ENCODE results near the gene LRRIQ4.

Gene LRRIQ4

DNA sequence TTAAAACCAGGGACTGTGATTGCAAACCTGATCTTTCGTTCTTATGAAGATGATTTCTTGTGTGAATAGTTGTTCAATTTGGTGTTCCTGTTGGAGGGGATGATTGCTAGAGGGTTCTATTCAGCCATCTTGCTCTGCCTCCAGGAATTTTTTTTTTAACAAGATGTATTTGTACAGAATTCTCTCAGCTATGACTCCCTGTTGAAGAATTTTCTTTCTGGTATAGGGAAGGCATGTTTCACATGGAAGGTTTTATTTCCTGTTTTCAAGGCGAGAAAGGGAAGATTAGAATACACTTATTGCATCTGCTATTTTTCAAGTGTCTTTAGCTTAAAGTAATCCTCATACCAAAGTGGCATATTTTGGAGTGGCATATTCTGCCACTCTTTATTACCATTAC, 5.6 kb downstream of the LRRIQ4 start:
- H3K4me1 Mint-ChIP-seq (ENCODE audit: low read depth in 2 of 2): peaks cover 11% of the 10 kb centered on the region in 2 donors
- peaks cover 11% of the 10 kb centered on the region for H3K36me3 Mint-ChIP-seq (ENCODE audit: insufficient read depth)
- no peak overlapping the region for H3K4me3 Mint-ChIP-seq
- peaks cover 0 to 6% of the 10 kb centered on the region in 2 donors for H3K9me3 Mint-ChIP-seq
- peaks cover 42 to 66% of the 10 kb centered on the region in 2 donors for H3K27me3 Mint-ChIP-seq
- ATAC-seq (replicated peaks) (no peak), DNase-seq (no peak)
- H3K27ac Mint-ChIP-seq: no peak overlapping the region

DNA sequence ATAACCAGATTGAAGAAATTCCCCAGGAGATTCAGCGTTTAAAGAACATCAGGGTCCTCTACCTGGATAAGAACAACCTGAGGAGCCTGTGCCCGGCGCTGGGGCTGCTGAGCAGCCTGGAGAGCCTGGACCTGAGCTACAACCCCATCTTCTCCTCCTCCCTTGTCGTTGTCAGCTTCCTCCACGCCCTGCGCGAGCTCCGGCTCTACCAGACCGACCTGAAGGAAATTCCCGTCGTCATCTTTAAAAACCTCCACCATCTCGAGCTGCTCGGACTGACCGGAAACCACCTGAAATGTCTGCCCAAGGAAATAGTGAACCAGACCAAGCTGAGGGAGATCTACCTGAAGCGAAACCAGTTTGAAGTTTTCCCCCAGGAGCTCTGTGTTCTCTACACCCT, 9.4 kb downstream of the LRRIQ4 start:
- DNase-seq (no peak), ATAC-seq (replicated peaks) (no peak)
- H3K9me3 Mint-ChIP-seq: no peaks in the 10 kb centered on the region
- H3K4me3 Mint-ChIP-seq: no peak overlapping the region
- peaks cover 47 to 59% of the 10 kb centered on the region in 2 donors for H3K27me3 Mint-ChIP-seq
- H3K4me1 Mint-ChIP-seq (ENCODE audit: low read depth in 2 of 2): no peaks in the 10 kb centered on the region
- no peaks in the 10 kb centered on the region for H3K36me3 Mint-ChIP-seq (ENCODE audit: insufficient read depth)
- H3K27ac Mint-ChIP-seq: no peak overlapping the region

DNA sequence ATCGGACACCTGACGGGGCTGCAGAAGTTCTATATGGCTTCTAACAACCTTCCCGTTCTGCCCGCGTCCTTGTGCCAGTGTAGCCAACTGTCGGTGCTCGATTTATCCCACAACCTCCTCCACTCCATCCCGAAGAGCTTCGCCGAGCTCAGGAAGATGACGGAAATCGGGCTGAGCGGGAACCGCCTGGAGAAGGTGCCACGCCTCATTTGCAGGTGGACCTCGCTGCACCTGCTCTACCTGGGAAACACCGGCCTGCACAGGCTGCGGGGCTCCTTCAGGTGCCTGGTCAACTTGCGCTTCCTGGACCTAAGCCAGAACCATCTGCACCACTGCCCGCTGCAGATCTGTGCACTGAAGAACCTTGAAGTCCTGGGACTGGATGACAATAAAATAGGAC, 9.9 kb downstream of the LRRIQ4 start:
- Mint-ChIP-seq H3K27me3 (peaks cover 45 to 59% of the 10 kb centered on the region in 2 donors), H3K27ac (no peak overlapping the region), H3K4me1 (ENCODE audit: low read depth in 2 of 2) (no peaks in the 10 kb centered on the region), H3K36me3 (ENCODE audit: insufficient read depth) (no peaks in the 10 kb centered on the region), H3K9me3 (no peaks in the 10 kb centered on the region), H3K4me3 (no peak overlapping the region)
- ATAC-seq (replicated peaks): no peak
- DNase-seq: no peak

DNA sequence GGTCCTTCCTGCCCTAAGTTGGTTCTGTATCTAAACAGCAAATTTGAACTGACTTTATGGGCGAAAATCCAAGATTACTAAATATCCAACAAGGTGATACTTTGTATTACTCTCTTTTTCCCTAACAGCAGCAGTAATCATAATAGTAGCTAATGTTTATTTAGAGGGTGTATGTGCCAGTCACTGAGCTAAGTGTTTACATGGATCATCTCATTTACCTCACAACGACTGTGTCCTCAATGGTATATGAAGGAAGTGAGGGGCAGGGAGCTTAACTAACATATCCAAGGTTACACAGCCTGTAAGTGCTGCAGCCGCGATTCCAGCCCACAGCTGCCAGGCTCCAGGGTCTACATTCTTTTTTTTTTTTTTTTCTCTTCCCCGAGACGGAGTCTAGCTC, 10.3 kb downstream of the LRRIQ4 start:
- Mint-ChIP-seq H3K4me3 (no peak overlapping the region), H3K27me3 (peaks cover 41 to 55% of the 10 kb centered on the region in 2 donors), H3K4me1 (ENCODE audit: low read depth in 2 of 2) (no peaks in the 10 kb centered on the region), H3K9me3 (no peaks in the 10 kb centered on the region), H3K27ac (no peak overlapping the region), H3K36me3 (ENCODE audit: insufficient read depth) (no peaks in the 10 kb centered on the region)
- ATAC-seq (replicated peaks) (no peak), DNase-seq (no peak)

DNA sequence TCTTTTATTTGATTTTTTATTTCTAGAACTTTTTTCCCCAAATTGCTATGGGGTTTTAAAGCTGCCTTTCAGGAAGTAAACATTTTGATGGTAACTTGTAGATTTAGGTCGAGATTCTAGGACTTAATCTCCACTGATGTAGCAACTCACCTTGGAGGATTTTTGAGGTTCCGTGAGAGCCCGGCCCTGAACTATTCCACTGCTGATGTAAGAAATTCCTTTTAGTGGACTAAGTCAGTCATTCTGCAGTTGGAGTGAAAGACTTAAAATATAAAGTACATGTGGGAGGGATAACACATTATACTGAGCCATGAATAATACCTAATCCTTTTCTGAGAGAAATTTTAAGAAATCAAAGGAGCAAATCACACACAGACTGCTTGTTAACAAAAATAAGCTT, 12.6 kb downstream of the LRRIQ4 start:
- H3K4me1 Mint-ChIP-seq (ENCODE audit: low read depth in 2 of 2): no peaks in the 10 kb centered on the region
- peaks cover 30 to 40% of the 10 kb centered on the region in 2 donors for H3K27me3 Mint-ChIP-seq
- no peaks in the 10 kb centered on the region for H3K9me3 Mint-ChIP-seq
- DNase-seq (no peak), ATAC-seq (replicated peaks) (no peak)
- H3K36me3 Mint-ChIP-seq (ENCODE audit: insufficient read depth): no peaks in the 10 kb centered on the region
- no peak overlapping the region for H3K4me3 Mint-ChIP-seq
- no peak overlapping the region for H3K27ac Mint-ChIP-seq

DNA sequence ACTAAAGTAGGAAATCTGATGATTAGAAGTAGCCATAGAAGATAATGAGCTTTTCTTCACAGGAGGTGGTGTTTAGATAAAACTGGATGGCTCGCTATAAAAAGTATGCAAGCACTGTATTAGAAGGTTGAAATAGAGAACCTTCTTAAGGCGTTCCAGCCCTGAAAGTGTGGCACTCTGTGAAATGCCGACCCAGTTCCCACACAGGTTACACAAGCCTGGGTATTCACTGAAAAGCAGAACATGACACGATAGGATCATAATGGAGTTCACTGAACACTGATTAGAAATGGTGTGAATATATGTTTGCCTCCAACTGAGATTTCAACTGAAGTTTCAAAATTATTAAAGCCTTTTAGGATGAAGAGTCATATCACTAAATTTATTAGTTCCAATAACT, 15.0 kb downstream of the LRRIQ4 start:
- Mint-ChIP-seq H3K4me1 (ENCODE audit: low read depth in 2 of 2) (no peaks in the 10 kb centered on the region), H3K4me3 (no peak overlapping the region), H3K27ac (no peak overlapping the region), H3K36me3 (ENCODE audit: insufficient read depth) (no peaks in the 10 kb centered on the region), H3K27me3 (peaks cover 13 to 18% of the 10 kb centered on the region in 2 donors), H3K9me3 (no peaks in the 10 kb centered on the region)
- DNase-seq (no peak), ATAC-seq (replicated peaks) (no peak)

DNA sequence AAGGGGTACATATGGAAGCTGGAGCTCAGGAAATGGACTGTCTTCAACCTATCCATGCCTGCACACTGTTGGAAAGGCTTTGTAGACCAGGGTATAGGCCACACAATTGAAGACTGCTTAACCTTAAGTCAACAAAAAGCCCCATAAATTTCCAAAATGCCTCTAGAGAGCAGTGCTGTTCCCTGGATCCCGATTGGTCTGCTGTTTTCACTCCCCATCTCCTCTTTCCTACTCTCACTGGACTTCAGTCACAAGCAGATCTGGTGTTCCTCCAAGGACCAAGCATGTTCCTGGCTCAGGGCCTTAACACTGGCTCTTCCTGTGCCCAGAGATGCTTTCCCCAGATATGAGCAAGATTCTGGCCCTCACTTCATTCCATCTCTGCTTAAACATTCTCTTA, 22.9 kb downstream of the LRRIQ4 start:
- H3K27me3 Mint-ChIP-seq: peaks cover 25 to 32% of the 10 kb centered on the region in 2 donors
- H3K27ac Mint-ChIP-seq: no peak overlapping the region
- H3K4me1 Mint-ChIP-seq (ENCODE audit: low read depth in 2 of 2): no peaks in the 10 kb centered on the region
- no peak for DNase-seq
- no peak overlapping the region for H3K4me3 Mint-ChIP-seq
- H3K36me3 Mint-ChIP-seq (ENCODE audit: insufficient read depth): no peaks in the 10 kb centered on the region
- ATAC-seq (replicated peaks): no peak
- no peaks in the 10 kb centered on the region for H3K9me3 Mint-ChIP-seq

DNA sequence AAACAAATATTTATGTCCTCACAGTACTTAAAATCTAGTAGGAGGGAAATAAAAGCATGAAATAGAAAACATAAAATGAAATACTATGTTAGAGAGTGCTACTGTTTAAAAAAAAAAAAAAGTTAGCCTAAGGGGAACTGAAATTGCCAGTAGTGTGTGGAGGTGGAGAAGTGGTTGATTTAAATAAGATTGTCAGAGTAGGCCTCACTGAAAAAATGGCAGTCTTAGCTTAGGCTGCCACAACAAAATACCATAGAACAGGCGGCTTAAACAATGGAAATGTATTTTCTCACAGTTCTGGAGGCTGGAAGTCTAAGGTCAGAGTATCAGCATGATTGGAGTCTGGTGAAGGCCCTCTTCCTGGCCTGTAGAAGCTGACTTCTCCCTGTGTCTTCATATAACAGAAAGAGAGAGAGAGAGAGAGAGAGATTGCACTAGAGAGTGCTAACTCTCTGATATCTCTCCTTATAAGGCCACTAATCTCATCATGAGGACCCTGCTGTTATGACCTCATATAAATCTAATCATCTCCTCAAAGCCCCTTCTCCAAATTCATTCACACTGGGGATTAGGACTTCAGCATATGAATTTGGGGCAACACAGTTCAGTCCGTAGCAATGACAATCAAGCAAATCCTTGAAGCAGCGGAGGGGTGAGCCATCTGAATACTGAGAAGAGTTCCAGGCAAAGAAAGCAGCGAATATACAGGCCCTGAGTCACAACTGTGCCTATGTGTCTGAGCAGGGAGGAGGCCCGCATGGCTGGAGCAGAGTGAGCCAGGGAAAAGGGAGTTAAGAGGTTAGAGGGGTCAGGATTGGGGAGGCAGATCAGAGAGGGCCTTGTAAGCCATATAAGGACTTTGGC, 23.6 kb downstream of the LRRIQ4 start:
- no peaks in the 10 kb centered on the region for H3K4me1 Mint-ChIP-seq (ENCODE audit: low read depth in 2 of 2)
- H3K4me3 Mint-ChIP-seq: no peak overlapping the region
- ATAC-seq (replicated peaks): no peak
- no peak overlapping the region for H3K27ac Mint-ChIP-seq
- no peak for DNase-seq
- no peaks in the 10 kb centered on the region for H3K36me3 Mint-ChIP-seq (ENCODE audit: insufficient read depth)
- H3K9me3 Mint-ChIP-seq: no peaks in the 10 kb centered on the region
- peaks cover 33 to 40% of the 10 kb centered on the region in 2 donors for H3K27me3 Mint-ChIP-seq

DNA sequence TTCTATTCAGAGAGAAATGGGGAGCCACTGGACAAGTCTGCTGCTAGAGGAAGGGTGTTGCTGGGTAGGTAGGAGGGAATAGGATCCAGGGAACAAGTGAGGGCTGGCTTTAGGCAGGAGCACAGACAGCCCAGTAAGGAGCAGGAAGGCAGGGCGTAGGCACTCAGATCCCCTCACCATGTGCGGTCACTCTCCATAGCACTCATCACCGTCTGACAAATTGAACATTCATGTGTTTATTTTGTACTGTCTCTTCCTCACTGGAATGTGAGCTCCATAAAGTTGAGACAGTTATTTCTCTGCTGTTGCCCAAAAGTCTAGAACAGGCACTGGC, 24.2 kb downstream of the LRRIQ4 start:
- no peak for DNase-seq
- no peak for ATAC-seq (replicated peaks)
- H3K9me3 Mint-ChIP-seq: no peaks in the 10 kb centered on the region
- H3K4me3 Mint-ChIP-seq: no peak overlapping the region
- no peaks in the 10 kb centered on the region for H3K4me1 Mint-ChIP-seq (ENCODE audit: low read depth in 2 of 2)
- H3K27me3 Mint-ChIP-seq: peaks cover 36 to 44% of the 10 kb centered on the region in 2 donors
- no peaks in the 10 kb centered on the region for H3K36me3 Mint-ChIP-seq (ENCODE audit: insufficient read depth)
- no peak overlapping the region for H3K27ac Mint-ChIP-seq

DNA sequence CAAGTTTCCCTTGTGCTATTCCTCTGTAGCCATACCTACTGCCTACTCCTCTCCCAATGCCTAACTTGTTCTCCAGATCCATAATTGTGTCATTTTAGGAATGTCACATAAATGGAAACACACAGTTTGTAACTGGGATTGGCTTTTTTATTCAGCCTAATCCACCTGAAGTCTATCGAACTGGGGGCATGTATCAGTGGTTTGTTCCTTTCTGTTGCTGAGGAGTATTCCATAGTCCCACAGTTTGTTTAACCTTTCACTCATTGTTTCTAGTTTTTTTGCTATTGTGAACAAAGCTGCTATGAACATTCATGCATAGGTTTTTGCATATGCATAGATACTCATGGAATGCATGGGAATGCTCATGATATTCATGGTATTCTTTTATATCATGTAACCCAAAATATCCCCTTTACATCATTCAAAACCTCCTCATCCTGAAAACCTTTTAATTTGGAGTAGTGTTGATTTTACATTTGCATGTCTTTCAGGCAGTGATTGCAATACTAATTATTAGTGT, 25.9 kb downstream of the LRRIQ4 start:
- no peak overlapping the region for H3K4me3 Mint-ChIP-seq
- no peaks in the 10 kb centered on the region for H3K9me3 Mint-ChIP-seq
- ATAC-seq (replicated peaks) (no peak), DNase-seq (no peak)
- no peak overlapping the region for H3K27ac Mint-ChIP-seq
- H3K27me3 Mint-ChIP-seq: peaks cover 31 to 44% of the 10 kb centered on the region in 2 donors
- no peaks in the 10 kb centered on the region for H3K36me3 Mint-ChIP-seq (ENCODE audit: insufficient read depth)
- H3K4me1 Mint-ChIP-seq (ENCODE audit: low read depth in 2 of 2): no peaks in the 10 kb centered on the region

DNA sequence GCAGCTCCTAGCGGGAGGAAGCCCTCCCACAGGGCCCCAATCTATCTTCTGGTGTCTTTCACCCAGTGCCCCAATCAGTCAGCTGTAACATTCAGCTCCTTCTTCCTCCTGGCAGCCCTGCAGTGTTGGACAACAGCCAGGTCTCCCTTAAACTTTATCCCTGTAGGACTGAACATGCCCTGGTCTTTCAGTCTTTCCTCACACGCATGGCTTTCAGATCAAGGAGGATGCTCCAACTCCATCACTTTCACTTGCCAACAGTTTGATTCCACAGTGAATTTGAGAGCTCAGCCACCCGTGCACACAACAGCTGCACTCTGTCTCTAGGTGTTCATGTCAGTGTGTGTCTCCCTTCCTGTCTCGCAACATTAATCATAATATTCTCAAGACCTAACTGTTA, 28.5 kb downstream of the LRRIQ4 start:
- H3K36me3 Mint-ChIP-seq (ENCODE audit: insufficient read depth): peaks cover 4% of the 10 kb centered on the region
- H3K27me3 Mint-ChIP-seq: peaks cover 35 to 44% of the 10 kb centered on the region in 2 donors
- no peak for DNase-seq
- no peaks in the 10 kb centered on the region for H3K4me1 Mint-ChIP-seq (ENCODE audit: low read depth in 2 of 2)
- no peak for ATAC-seq (replicated peaks)
- no peak overlapping the region for H3K4me3 Mint-ChIP-seq
- no peak overlapping the region for H3K27ac Mint-ChIP-seq
- H3K9me3 Mint-ChIP-seq: no peaks in the 10 kb centered on the region

DNA sequence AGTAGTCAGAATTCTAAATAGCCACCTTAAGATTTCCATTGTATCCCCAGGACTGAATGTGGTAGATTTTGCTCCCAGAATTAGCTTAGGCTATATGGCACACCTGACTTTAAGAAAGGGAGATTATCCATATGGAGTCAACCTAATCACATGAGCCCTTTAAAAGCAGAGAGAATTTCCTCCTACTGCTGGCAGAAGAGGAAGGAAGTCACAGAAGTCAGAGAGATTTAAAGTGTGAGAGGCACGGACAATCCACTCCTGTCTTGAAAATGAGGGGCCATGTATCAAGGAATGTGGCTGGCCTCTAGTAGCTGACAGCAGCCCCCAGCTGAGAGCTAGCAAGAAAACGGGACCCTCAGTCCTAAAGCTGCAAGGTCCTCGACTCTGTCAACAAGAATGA, 30.3 kb downstream of the LRRIQ4 start:
- Mint-ChIP-seq H3K27me3 (peaks cover 32 to 33% of the 10 kb centered on the region in 2 donors), H3K27ac (no peak overlapping the region)
- ATAC-seq (replicated peaks): no peak

DNA sequence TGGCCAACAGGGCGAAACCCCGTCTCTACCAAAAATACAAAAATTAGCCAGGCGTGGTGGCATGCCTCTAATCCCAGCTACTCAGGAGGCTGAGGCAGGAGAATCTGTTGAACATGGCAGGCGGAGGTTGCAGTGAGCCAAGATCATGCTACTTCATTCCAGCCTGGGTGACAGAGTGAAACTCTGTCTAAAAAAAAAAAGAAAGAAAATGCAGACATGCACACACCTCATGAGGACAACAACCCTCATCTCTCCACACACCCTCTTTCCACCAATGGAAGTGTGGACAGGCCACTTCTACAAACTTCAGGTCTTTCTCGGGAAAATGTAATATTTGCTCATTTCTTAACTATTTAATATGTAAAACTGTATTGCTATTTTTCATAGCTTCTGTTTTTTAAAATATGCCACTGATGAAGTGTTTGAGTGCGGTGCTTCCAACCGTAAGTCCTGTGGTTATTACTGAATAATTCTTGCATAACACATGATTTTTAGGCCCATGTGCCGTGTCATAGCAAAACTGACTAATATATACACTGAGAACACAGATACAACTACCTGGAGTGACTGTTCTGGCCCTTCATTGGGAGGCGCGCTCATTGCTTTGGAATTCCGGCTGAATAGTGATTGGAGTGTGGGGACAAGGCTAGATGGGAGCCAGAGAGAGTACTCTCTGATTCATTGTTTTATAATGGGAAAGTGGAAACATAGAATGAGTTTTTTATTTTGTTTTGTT, 34.0 kb downstream of the LRRIQ4 start:
- Mint-ChIP-seq H3K4me3 (no peak overlapping the region), H3K27ac (no peak overlapping the region), H3K36me3 (ENCODE audit: insufficient read depth) (peaks cover 4% of the 10 kb centered on the region), H3K27me3 (peaks cover 12 to 24% of the 10 kb centered on the region in 2 donors), H3K9me3 (no peaks in the 10 kb centered on the region), H3K4me1 (ENCODE audit: low read depth in 2 of 2) (no peaks in the 10 kb centered on the region)
- no peak for ATAC-seq (replicated peaks)
- no peak for DNase-seq

More for the DNA sequence above, 30.3 kb downstream of the LRRIQ4 start:
- Mint-ChIP-seq H3K9me3 (no peaks in the 10 kb centered on the region), H3K4me3 (no peak overlapping the region), H3K36me3 (ENCODE audit: insufficient read depth) (peaks cover 4% of the 10 kb centered on the region), H3K4me1 (ENCODE audit: low read depth in 2 of 2) (no peaks in the 10 kb centered on the region)
- DNase-seq: no peak

DNA sequence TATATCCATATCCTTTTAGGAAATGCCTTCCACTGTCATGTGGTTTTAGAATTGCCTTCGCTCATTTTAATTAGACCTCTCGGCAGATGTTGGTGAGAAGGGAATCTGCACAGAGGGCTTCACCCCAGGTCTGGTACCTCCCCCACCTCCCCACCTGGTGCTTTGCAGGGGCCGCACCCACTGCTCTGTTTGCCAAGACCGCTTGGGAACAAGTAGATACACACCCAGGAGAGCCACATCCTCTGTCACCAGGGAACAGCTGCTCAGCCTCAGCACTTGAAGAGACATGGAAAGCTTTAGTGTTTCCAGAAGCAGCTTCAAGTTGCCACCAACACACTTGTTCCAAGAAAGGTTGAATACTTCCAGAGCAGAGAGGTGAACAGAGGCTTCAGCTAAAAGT, 35.2 kb downstream of the LRRIQ4 start:
- DNase-seq (no peak), ATAC-seq (replicated peaks) (no peak)
- H3K4me3 Mint-ChIP-seq: no peak overlapping the region
- H3K4me1 Mint-ChIP-seq (ENCODE audit: low read depth in 2 of 2): no peaks in the 10 kb centered on the region
- peaks cover 4% of the 10 kb centered on the region for H3K36me3 Mint-ChIP-seq (ENCODE audit: insufficient read depth)
- H3K9me3 Mint-ChIP-seq: no peaks in the 10 kb centered on the region
- no peak overlapping the region for H3K27ac Mint-ChIP-seq
- H3K27me3 Mint-ChIP-seq: peaks cover 16 to 29% of the 10 kb centered on the region in 2 donors
